NCI-H187 treated with DMSO at 0.1 percent for 48 hours (cell line): ENCODE data around the gene EIF2B2.
A peak's percentile ranks its signal among the peaks of the same experiment; 100 is the strongest.

ENCODE experiments used
- DNase-seq: peaks from one replicate; lab custom pipeline; 2025; lab: John Stamatoyannopoulos, UW

EIF2B2 gene

DNA sequence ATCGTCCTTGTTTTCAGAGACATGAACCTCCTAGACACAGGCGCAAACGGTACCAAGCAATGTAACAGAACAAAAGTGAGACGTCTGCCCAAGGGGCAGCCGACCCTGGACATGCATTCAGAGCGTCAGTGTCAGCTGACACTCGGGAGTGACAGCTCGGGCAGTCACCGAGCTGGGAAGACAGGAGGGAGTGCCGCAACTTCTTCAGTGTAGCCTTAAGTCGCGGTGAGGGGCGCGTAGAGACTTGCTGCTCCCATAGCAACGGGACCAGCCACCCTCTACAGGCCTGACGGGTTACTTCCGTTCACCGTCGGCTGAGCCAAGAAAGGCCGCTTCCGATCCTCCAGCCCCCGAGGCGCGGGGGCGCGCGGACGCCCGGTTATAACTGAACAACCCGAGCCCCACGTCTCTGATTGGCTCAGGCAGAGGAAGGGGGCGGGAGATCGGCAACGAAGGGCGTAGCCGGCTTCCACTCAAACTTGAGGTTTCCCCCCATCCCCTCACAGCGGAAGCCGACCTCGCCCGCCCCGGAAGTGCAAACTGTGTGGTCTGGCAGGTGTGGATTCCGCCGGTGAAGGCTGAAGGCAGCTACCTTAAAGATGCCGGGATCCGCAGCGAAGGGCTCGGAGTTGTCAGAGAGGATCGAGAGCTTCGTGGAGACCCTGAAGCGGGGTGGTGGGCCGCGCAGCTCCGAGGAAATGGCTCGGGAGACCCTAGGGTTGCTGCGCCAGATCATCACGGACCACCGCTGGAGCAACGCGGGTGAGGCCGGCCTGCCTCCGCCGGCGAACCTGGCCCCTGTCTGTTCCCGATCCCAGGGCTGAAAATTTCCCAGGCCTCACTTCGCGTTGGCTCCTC, at the start of gene EIF2B2:
Gene EIF2B2, plus strand, starts transcription at position 530 of the 858 bp plus-strand sequence. Its CDS starts 70 bp downstream, at position 600.
- peak; percentile 89 for DNase-seq

- DNase-seq = no peak
These were observed 49.0 kb upstream of the EIF2B2 start for GRCh38 chr14:74953686-74954085.

GRCh38 chr14:74954232-74954946, 48.3 kb upstream of the EIF2B2 start:
- DNase-seq = no peak

GRCh38 chr14:74954947-74955228, 47.8 kb upstream of the EIF2B2 start:
- DNase-seq = no peak

- DNase-seq = no peak
These were observed 47.3 kb upstream of the EIF2B2 start, which contains the start of gene PGF for GRCh38 chr14:74955229-74956026. TSS of gene PGF (minus strand) at chr14:74955597. CDS start at chr14:74955242, 355 bp downstream.

DNA sequence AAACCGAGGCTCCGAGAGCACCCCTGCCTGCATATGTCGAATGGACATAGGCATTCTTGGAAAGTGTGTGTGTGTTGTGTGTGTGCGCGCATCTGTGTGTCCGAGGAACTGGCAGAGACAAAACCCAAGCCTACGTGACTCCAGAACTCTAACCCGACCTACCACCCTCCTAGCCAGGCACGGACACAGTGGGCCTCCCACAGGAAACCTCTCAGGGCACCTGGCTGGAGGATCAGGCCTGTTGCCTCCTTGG, 46.8 kb upstream of the EIF2B2 start:
- no peak for DNase-seq

- DNase-seq = no peak
These were observed 46.2 kb upstream of the EIF2B2 start for GRCh38 chr14:74956280-74957072.

DNA sequence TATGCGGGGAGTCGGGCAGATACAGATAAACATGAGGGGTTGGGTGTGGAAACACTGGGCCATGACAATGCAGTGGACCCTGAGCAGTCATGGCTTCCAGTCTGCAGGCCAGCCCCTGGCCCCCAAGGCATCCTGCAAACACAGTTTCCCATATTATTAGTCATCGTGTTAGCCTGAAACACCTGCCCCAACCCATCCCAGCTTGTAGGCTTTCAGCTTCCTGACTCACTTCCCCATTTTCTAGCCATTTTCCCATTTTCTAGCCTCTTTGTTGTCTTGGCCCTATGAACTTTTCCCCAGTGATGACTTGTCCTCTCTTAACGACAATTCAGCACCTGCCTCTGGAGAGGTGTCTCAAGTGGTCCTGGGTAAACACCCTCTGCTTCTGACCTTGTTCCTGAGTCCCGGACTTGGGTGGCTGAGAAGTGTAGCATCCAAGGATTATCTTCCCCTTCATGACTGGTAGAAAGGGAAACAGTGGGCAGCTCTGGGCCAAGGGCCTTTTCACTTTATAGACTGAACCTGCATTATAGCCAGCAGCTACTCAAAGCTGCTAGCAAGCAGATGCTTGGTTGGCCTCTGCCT, 43.0 kb upstream of the EIF2B2 start:
- DNase-seq = no peak

GRCh38 chr14:74960736-74961135, 42.0 kb upstream of the EIF2B2 start:
- no peak for DNase-seq

- no peak for DNase-seq
These were observed 41.3 kb upstream of the EIF2B2 start for GRCh38 chr14:74961238-74961911.

- DNase-seq = no peak
These were observed 40.7 kb upstream of the EIF2B2 start for GRCh38 chr14:74962046-74962445.

DNA sequence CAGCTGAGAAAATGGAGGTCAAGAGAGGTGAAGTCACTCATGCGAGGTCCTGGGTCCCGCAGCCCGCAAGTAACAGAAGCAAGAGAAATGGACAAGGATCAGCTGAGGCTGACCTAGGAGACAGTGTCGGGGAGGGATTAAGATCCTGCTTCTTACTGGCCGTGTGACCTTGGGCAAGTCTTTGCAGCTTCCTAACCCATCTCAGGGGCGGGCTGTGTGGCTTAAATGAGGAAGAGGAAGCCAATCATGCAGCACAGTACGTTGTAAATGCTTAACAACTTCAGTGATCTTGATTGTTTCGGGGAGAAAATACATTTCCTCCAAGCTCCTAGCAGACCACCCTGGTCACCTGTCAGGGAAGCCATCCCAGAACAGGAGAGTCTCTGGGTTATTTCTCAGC, 40.2 kb upstream of the EIF2B2 start:
- no peak for DNase-seq

DNA sequence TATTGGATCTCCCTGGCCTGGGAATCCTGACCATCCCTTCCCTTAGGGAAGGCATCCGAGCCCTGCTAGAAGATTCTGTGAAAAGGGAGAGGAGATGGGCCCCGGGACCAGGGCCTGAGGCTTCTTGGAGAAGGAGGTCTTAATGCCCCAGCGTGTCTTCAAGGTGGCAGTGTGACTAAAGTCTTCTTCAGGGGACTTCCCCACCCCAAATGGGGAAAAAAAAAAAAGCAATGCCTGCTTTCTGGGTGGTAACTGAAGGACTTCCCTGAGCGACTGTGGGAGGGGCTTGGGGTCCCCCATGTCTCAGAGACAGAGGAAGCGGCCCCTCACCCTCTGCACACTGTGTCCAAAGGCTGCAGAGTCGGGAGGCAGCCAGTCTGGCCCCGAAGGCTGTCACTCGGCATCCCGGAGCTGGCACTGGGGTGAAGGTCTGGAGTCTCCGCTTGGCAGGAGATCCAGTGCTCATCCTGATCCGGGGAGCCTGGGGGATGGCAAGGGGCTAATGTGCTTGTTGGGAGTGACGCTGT, 39.5 kb upstream of the EIF2B2 start:
- no peak for DNase-seq

DNA sequence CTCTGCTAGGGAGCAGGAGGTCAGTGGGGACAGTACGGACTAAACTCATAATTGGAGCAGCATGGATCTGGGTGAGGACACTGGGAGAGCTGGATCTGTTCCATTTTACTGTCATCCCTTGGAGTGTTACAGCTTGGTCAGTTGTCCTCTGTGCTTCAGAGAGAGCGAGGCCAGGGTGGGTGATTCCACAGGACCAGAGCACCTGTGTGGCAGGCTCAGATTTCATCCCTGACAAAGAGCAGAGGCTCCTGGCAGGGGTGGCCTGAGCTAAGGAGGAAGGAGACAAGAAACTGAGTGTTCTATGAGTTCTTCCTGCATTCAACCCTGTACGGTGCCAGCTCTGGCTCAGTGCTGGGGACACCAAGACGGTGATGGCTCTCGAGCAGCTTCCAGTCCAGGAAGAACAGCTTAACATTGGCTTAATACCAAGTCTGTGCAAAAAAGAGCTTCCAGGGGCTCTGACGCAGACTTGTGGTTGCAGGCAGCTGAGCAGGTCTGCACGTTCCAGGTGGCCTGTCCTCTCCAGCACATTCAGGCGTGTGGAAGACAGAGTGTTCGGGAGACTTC, 38.9 kb upstream of the EIF2B2 start:
- DNase-seq = no peak

DNA sequence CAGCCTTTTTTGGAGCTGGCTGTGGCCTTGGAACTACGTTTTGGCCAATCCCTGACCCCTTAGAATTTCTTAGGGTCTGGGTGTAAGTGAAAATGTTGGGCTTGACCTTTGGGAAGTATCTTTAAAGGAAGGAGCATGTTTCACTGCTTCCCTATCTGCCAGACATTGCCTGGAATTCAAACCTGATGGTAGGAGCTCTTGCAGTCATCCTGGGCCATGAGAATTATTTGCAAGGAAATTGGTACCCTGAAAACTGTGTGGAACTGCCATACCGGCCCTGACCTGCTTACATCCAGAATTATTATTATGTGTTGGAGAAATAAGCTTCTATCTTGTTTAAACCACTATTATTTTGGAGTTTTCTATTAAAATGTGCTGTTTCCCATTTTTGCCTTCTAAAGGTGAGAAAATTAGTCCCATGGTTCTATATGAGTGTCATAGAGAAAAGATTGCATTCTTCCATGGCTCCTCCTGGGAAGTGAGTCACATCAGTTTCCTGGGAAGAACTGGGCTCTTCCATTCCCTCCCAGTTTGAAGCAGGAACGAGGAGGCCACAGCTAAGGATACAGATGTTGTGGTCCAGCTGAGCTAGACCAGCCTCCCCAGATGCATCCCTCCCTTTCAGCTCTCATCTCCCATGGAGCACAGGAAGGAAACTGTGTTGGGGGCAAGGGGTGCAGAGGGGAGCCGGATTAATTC, 37.8 kb upstream of the EIF2B2 start:
- DNase-seq = no peak

DNA sequence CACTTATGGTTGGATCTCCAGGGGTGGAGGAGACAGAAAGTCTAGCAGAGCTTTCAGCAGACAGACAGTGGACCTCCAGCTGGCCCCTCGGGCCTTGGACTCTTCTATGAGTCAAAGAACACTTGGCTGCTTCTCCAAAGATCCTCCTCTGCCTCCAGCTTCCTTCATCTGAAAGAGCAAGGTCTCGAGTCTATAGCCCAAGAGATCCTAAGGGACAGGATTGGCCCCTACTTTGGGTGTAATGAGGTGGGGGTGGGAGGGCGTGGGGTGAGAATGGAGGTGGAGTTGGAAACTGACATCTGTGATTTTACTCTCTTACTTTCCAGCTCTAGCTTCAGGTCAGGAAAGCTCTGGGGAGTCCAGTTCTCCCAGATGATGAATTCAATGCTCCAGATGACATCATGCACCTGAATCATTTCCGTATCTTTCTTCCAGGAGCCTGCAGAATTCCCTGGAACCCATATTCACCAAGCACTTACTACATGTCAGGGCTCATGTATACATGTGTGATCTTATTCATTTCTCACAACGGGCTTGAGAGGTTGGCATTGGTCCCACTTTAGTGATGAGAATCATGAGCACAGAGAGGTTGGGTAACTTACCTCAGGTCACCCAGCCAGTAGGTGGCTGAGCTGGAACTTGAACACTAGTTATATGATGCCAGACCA, 37.1 kb upstream of the EIF2B2 start:
- no peak for DNase-seq

DNA sequence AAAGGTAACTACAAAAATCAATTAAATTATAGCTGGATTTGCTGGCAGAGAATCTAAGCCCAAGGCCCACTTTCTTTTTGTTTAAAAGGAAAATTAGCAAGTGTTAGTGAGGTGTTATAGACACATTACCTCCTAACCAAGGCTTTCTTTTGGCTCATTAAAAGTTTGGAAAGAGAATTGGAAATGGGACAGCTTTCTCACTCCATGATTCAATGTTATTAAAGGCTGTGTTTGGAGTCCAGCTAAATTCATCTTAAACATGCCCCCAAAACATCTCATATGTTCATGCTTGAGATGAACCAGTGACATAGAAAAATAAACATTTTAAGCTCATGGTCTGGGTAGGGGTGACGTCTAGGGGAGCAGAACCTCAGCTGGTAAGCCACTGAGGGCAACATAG, 33.9 kb upstream of the EIF2B2 start:
- DNase-seq = no peak

DNA sequence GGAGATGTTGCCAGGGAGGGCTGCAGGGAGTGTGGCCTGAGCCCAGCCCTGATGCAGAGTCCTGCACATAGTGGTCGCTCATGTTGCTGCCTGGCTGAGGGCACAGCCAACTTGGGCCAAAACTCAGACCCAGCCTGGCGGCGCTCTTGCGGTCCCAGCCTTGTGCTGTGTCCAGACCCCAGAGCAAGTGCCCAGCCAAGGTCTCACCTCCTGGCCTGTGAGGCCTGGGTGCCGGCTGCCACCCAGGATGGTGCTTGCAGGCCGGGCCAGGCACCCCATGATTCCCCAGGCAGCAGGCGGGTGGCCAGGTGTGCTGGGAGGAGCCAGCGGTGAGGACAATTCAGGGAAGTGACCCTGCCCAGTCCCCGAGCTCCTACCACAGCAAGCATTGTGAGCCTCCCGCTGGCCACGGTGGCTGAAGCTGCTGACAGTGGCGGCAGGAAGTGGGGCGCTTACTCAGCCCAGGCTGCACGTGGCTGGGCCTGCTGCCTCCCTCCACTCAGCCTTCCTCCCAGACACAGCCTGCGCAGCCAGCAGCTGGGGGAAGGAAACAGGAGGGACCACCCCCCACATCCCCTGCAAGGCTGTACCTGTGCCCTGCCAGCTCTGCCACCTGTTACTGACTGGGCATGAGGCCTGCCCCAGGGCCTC, 29.6 kb upstream of the EIF2B2 start:
- DNase-seq = no peak

GRCh38 chr14:74973905-74974363, 28.8 kb upstream of the EIF2B2 start:
- no peak for DNase-seq
